Measurements from ENCODE around the gene TGIF2.

TGIF2 gene

DNA sequence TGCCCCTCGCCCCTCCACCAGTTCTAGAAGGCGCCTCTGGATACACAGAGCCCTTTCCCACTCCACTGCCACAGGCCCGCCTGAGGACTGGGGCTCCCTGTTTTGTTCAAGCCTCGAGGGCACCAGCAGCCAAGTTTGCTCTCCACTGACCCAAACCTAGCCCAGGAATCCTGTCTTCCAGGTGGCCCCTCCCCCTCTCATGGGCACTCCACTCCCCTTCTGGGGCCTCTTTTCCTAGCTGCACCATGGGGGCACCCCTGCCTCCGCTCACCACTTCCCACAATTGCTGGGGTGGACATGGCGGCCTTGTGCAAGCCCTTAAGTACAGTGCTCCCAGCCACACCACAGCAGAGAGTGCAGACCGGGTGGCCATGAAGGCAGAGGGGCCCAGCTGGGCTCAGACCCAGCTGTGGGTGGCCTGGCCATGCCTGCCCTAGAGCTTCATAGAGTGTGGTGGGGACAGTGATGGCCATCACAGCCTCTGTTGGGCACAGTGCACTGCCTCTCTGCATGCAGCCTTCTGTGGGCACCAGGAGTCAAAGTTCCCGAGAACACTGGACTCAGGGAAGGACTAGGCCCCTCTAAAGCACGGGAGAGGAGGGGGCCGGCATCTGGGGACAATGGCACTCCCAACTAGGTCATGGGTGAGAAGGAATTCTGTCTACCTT lies 30.7 kb upstream of the TGIF2 start:
- H3K4me1 ChIP-seq (ENCODE audit: insufficient read depth, insufficient read length) = peaks cover 33% of the 10 kb centered on the region
- DNase-seq (ENCODE audit: low read depth, low spot score) = no peak
- H3K4me3 ChIP-seq (ENCODE audit: insufficient read length, low read depth) = peak overlapping the region; percentile 86
- peaks cover 5% of the 10 kb centered on the region for H3K27me3 ChIP-seq (ENCODE audit: insufficient read depth, insufficient read length)
- peak overlapping the region; percentile 94 for H3K9ac ChIP-seq (ENCODE audit: insufficient read length, low read depth)
- H3K9me3 ChIP-seq (ENCODE audit: insufficient read depth, low read length) = no peaks in the 10 kb centered on the region
- TF ChIP-seq SUZ12 (IDR thresholded peaks at IDR 0.05; ENCODE audit: extremely low read depth, insufficient read depth, insufficient read length) (no peak), YY1 (IDR thresholded peaks at IDR 0.05; ENCODE audit: insufficient read depth, insufficient read length) (no peak), ZNF274 (IDR thresholded peaks at IDR 0.05; ENCODE audit: low read depth, low read length) (no peak)
- peaks cover 52% of the 10 kb centered on the region for H3K36me3 ChIP-seq (ENCODE audit: insufficient read depth, insufficient read length, low read length)

DNA sequence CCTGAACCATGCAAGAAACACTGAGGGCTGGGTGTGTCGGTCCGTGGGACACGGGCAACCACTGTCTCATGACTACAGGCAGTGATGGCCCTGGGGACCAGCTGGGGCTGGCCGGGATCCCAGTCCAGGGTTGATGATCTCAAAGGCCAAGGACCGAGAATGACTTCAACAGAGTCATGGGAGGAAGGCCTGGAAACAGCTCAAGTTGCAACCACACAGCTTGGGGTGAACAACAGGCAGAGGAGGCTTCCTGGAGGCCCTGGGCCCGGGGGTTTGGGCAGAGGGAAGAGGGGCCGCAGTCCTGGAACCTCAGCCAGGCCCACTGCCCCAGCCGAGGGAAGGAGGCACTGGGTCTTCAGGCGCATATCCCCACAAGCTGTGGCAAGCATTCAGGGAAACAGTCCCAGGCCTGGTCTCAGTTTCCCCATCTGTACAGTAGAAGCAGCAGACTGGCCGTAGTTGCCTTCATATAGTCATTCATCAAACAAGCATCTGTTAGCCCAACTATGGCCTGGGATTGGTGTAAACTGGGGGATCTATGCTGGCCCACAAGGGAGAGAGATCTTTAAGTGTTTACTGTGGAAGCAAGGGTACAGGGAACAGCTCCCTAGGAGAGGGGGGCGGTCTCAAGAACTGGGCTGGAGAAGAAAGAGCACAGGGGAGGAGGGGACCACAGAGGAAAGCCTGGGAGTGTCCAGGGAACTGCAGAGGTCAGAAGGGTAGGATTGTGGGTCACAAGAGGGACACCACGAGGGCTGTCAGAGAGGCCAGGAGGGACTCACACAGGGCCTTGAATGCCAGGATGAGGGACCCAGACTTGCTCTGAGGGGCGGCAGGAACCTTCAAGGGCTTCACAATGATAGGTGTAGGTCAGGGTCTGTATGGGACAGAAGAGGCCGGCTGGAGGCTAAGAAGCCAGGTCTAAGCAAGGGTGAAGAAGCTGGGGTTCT lies 29.9 kb upstream of the TGIF2 start:
- TF ChIP-seq ZNF274 (IDR thresholded peaks at IDR 0.05; ENCODE audit: low read depth, low read length) (no peak), YY1 (IDR thresholded peaks at IDR 0.05; ENCODE audit: insufficient read depth, insufficient read length) (no peak), SUZ12 (IDR thresholded peaks at IDR 0.05; ENCODE audit: extremely low read depth, insufficient read depth, insufficient read length) (no peak)
- DNase-seq (ENCODE audit: low read depth, low spot score) = no peak
- H3K9me3 ChIP-seq (ENCODE audit: insufficient read depth, low read length) = no peaks in the 10 kb centered on the region
- H3K4me1 ChIP-seq (ENCODE audit: insufficient read depth, insufficient read length) = peaks cover 33% of the 10 kb centered on the region
- H3K9ac ChIP-seq (ENCODE audit: insufficient read length, low read depth) = peak overlapping the region; percentile 54
- peaks cover 5% of the 10 kb centered on the region for H3K27me3 ChIP-seq (ENCODE audit: insufficient read depth, insufficient read length)
- H3K4me3 ChIP-seq (ENCODE audit: insufficient read length, low read depth) = peak overlapping the region; percentile 1
- H3K36me3 ChIP-seq (ENCODE audit: insufficient read depth, insufficient read length, low read length) = peaks cover 60% of the 10 kb centered on the region

DNA sequence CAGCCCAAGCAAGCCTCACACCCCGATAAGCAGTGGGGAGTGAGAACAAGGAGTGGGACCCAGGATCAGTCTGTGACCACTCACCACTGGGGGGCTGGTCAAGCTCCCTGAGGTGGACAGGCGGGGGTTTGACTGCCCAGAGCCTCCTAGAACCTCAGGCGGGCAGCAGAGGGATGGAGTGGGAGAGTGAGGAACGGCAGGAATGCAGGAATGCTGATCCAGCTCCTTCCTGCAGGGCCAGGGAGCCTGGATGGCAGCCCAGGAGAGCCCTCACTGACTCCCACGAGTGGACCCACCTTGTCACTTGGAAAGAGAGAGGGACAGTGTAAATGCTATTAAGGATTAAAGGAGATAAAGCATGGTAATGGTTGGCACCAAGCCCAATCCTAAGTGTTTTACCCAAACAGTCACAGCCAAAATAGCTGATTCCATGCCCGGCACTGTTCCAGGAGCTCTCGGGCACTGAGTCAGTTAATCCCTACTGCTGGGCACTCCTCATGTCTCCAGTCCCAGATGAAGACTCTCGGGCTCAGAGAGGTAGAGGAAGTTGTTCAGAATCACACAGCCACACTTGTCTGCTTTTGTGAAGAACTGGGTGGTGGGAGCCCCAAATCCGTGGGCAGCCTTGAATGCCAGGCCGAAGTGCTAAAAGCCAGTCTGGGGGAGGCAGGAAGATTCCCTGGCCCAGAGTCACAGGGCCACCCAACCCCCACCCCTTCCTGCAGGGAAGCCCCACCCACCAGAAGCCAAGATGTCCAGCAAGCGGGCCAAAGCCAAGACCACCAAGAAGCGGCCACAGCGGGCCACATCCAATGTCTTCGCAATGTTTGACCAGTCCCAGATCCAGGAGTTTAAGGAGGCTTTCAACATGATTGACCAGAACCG lies 29.0 kb upstream of the TGIF2 start:
- no peaks in the 10 kb centered on the region for H3K9me3 ChIP-seq (ENCODE audit: insufficient read depth, low read length)
- H3K9ac ChIP-seq (ENCODE audit: insufficient read length, low read depth) = peak overlapping the region; percentile 54
- no peak overlapping the region for H3K4me3 ChIP-seq (ENCODE audit: insufficient read length, low read depth)
- peaks cover 33% of the 10 kb centered on the region for H3K4me1 ChIP-seq (ENCODE audit: insufficient read depth, insufficient read length)
- DNase-seq (ENCODE audit: low read depth, low spot score) = no peak
- no peak for TF ChIP-seq ZNF274 (IDR thresholded peaks at IDR 0.05; ENCODE audit: low read depth, low read length)
- TF ChIP-seq YY1 (IDR thresholded peaks at IDR 0.05; ENCODE audit: insufficient read depth, insufficient read length) = no peak
- no peak for TF ChIP-seq SUZ12 (IDR thresholded peaks at IDR 0.05; ENCODE audit: extremely low read depth, insufficient read depth, insufficient read length)
- peaks cover 68% of the 10 kb centered on the region for H3K36me3 ChIP-seq (ENCODE audit: insufficient read depth, insufficient read length, low read length)
- peaks cover 5% of the 10 kb centered on the region for H3K27me3 ChIP-seq (ENCODE audit: insufficient read depth, insufficient read length)

DNA sequence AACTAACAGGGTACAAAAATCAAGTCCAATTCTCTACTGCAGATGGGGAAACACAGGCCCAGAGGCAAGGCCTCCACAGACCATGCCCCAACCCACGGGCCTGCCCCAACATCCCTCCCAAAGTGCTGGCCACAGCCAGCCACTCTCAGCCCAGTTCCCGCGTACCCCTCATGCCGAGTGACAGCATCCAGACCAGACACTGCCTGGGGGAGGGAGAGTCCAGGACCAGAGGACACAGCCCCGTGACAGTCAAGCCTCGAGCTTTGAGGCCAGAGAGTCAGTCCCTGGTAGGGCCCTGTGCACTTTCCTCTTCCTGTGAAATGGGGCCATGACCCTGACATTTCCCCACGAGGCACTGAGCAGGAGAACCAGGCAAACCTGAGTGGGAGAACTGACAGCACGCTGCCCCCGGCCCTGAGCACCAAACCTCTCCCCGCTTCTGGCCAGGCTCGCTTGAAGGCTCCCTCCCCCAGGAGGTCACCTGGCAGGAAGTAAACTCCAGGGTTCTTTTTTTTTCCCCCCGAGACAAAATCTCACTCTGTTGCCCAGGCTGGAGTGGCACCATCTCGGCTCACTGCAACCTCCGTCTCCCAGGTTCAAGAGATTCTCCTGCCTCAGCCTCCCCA lies 27.2 kb upstream of the TGIF2 start:
- Histone ChIP-seq H3K27me3 (ENCODE audit: insufficient read depth, insufficient read length) (no peaks in the 10 kb centered on the region), H3K9ac (ENCODE audit: insufficient read length, low read depth) (peak overlapping the region; percentile 22), H3K4me3 (ENCODE audit: insufficient read length, low read depth) (no peak overlapping the region), H3K4me1 (ENCODE audit: insufficient read depth, insufficient read length) (peaks cover 32% of the 10 kb centered on the region), H3K9me3 (ENCODE audit: insufficient read depth, low read length) (no peaks in the 10 kb centered on the region), H3K36me3 (ENCODE audit: insufficient read depth, insufficient read length, low read length) (peaks cover 86% of the 10 kb centered on the region)
- no peak for DNase-seq (ENCODE audit: low read depth, low spot score)
- TF ChIP-seq YY1 (IDR thresholded peaks at IDR 0.05; ENCODE audit: insufficient read depth, insufficient read length) (no peak), ZNF274 (IDR thresholded peaks at IDR 0.05; ENCODE audit: low read depth, low read length) (no peak), SUZ12 (IDR thresholded peaks at IDR 0.05; ENCODE audit: extremely low read depth, insufficient read depth, insufficient read length) (no peak)

DNA sequence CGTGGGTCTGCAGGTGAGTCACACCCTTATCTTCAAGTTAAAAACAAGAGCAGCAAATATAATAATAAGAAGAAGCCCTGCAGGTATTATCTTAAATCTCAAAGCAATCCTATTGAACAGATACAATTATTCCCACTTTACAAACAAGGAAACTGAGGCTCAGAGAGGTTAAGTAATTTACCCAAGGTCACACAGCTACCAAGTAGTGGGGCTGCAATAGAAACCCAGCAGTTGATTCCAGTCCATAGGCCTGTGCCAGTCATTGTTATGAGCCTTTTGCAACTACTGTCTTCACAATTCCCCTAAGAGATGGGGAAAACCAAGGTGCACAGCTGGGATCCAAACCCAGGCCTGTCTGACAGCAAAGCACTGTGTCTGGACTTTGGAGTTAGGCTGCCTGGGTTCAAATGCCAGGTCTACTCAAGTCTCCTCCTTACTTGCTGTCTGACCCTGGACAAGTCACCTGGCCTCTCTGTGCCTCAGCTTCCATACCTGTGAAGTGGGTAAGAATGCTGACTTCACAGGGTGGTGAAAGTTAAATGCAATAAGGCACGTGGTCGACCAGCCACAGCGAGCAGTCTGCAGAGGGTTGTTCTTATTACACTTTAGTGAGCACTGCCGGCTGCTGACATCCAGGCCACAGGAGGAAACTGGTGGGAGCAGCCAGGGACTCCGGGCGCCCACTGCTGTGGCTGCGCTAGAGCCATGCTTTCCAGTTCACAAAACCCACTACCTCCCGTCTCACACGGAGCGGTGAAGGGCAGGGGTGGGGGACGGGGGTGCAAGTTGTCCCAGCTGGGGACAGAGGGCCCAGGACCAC lies 26.0 kb upstream of the TGIF2 start:
- peaks cover 82% of the 10 kb centered on the region for H3K36me3 ChIP-seq (ENCODE audit: insufficient read depth, insufficient read length, low read length)
- H3K4me3 ChIP-seq (ENCODE audit: insufficient read length, low read depth) = no peak overlapping the region
- no peaks in the 10 kb centered on the region for H3K9me3 ChIP-seq (ENCODE audit: insufficient read depth, low read length)
- no peaks in the 10 kb centered on the region for H3K27me3 ChIP-seq (ENCODE audit: insufficient read depth, insufficient read length)
- DNase-seq (ENCODE audit: low read depth, low spot score) = no peak
- peaks cover 28% of the 10 kb centered on the region for H3K4me1 ChIP-seq (ENCODE audit: insufficient read depth, insufficient read length)
- TF ChIP-seq ZNF274 (IDR thresholded peaks at IDR 0.05; ENCODE audit: low read depth, low read length) (no peak), YY1 (IDR thresholded peaks at IDR 0.05; ENCODE audit: insufficient read depth, insufficient read length) (no peak), SUZ12 (IDR thresholded peaks at IDR 0.05; ENCODE audit: extremely low read depth, insufficient read depth, insufficient read length) (no peak)
- no peak overlapping the region for H3K9ac ChIP-seq (ENCODE audit: insufficient read length, low read depth)

DNA sequence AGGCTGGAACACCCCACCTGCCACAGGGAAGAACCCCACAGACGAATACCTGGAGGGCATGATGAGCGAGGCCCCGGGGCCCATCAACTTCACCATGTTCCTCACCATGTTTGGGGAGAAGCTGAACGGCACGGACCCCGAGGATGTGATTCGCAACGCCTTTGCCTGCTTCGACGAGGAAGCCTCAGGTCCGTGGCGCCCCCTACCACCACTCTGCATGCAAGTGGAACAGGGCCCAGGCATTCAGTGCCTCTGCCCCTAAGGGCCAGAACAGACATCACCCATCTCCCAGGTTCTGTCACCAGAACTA lies 25.4 kb upstream of the TGIF2 start:
- peaks cover 24% of the 10 kb centered on the region for H3K4me1 ChIP-seq (ENCODE audit: insufficient read depth, insufficient read length)
- no peak overlapping the region for H3K4me3 ChIP-seq (ENCODE audit: insufficient read length, low read depth)
- H3K36me3 ChIP-seq (ENCODE audit: insufficient read depth, insufficient read length, low read length) = peaks cover 77% of the 10 kb centered on the region
- DNase-seq (ENCODE audit: low read depth, low spot score) = peak; percentile 47
- no peaks in the 10 kb centered on the region for H3K9me3 ChIP-seq (ENCODE audit: insufficient read depth, low read length)
- no peak overlapping the region for H3K9ac ChIP-seq (ENCODE audit: insufficient read length, low read depth)
- H3K27me3 ChIP-seq (ENCODE audit: insufficient read depth, insufficient read length) = no peaks in the 10 kb centered on the region
- TF ChIP-seq ZNF274 (IDR thresholded peaks at IDR 0.05; ENCODE audit: low read depth, low read length) (no peak), YY1 (IDR thresholded peaks at IDR 0.05; ENCODE audit: insufficient read depth, insufficient read length) (no peak), SUZ12 (IDR thresholded peaks at IDR 0.05; ENCODE audit: extremely low read depth, insufficient read depth, insufficient read length) (no peak)

All from NT2/D1 (cell line).